Measurements from ENCODE around the gene GCC1.
"Not testable (repeated sequence)": the region's sequence is repeated elsewhere in the genome, so short reads cannot be mapped to it uniquely, and the experiment has no call there.

GCC1 gene

GRCh38 chr7:127578711-127579275 is 6.6 kb downstream of the GCC1 start:
- H3K4me3 ChIP-seq (ENCODE audit: insufficient read depth, low read depth, low read length), result no peak overlapping the region
- 93 to 96% methylated on average over 4 of the region's 4 CpGs for WGBS, 2 experiments
- no peaks in the 10 kb centered on the region for H3K9me3 ChIP-seq (ENCODE audit: control insufficient read depth, low read length)
- H3K36me3 ChIP-seq (ENCODE audit: control insufficient read depth, insufficient read depth, low read length), result peaks cover 22% of the 10 kb centered on the region
- H3K4me1 ChIP-seq (ENCODE audit: control insufficient read depth, insufficient read depth, low read length), result peaks cover under 1% of the 10 kb centered on the region
- no peak overlapping the region for H3K27ac ChIP-seq (ENCODE audit: insufficient read depth, low read depth, low read length, poor library complexity, severe bottlenecking)
- no peaks in the 10 kb centered on the region for H3K27me3 ChIP-seq (ENCODE audit: control insufficient read depth, insufficient read depth, low read length, poor library complexity, severe bottlenecking)

- H3K27ac ChIP-seq (ENCODE audit: insufficient read depth, low read depth, low read length, poor library complexity, severe bottlenecking), result no peak overlapping the region
- no peak overlapping the region for H3K4me3 ChIP-seq (ENCODE audit: insufficient read depth, low read depth, low read length)
- no peaks in the 10 kb centered on the region for H3K27me3 ChIP-seq (ENCODE audit: control insufficient read depth, insufficient read depth, low read length, poor library complexity, severe bottlenecking)
- WGBS, 2 experiments, result 79% methylated on average over 5 of the region's 5 CpGs
- no peaks in the 10 kb centered on the region for H3K9me3 ChIP-seq (ENCODE audit: control insufficient read depth, low read length)
- peaks cover 21% of the 10 kb centered on the region for H3K36me3 ChIP-seq (ENCODE audit: control insufficient read depth, insufficient read depth, low read length)
- H3K4me1 ChIP-seq (ENCODE audit: control insufficient read depth, insufficient read depth, low read length), result no peaks in the 10 kb centered on the region
Measured at GRCh38 chr7:127578036-127578684, 7.2 kb downstream of the GCC1 start.

GRCh38 chr7:127571741-127572505 is 13.5 kb downstream of the GCC1 start:
- no peaks in the 10 kb centered on the region for H3K36me3 ChIP-seq (ENCODE audit: control insufficient read depth, insufficient read depth, low read length)
- no peaks in the 10 kb centered on the region for H3K9me3 ChIP-seq (ENCODE audit: control insufficient read depth, low read length)
- H3K4me1 ChIP-seq (ENCODE audit: control insufficient read depth, insufficient read depth, low read length), result no peaks in the 10 kb centered on the region
- no peak overlapping the region for H3K4me3 ChIP-seq (ENCODE audit: insufficient read depth, low read depth, low read length)
- H3K27me3 ChIP-seq (ENCODE audit: control insufficient read depth, insufficient read depth, low read length, poor library complexity, severe bottlenecking), result no peaks in the 10 kb centered on the region
- no peak overlapping the region for H3K27ac ChIP-seq (ENCODE audit: insufficient read depth, low read depth, low read length, poor library complexity, severe bottlenecking)
- 85 to 96% methylated on average over 3 of the region's 3 CpGs for WGBS, 2 experiments

GRCh38 chr7:127568034-127568433 is 17.4 kb downstream of the GCC1 start:
- H3K36me3 ChIP-seq (ENCODE audit: control insufficient read depth, insufficient read depth, low read length); H3K4me3 ChIP-seq (ENCODE audit: insufficient read depth, low read depth, low read length); H3K4me1 ChIP-seq (ENCODE audit: control insufficient read depth, insufficient read depth, low read length); H3K27me3 ChIP-seq (ENCODE audit: control insufficient read depth, insufficient read depth, low read length, poor library complexity, severe bottlenecking); H3K9me3 ChIP-seq (ENCODE audit: control insufficient read depth, low read length); H3K27ac ChIP-seq (ENCODE audit: insufficient read depth, low read depth, low read length, poor library complexity, severe bottlenecking): not testable (repeated sequence)
- WGBS, 2 experiments, result no CpG with 5 or more reads among the region's 3 CpGs

GRCh38 chr7:127566242-127566641 is 19.2 kb downstream of the GCC1 start:
- Histone ChIP-seq H3K27me3 (ENCODE audit: control insufficient read depth, insufficient read depth, low read length, poor library complexity, severe bottlenecking) (no peaks in the 10 kb centered on the region), H3K27ac (ENCODE audit: insufficient read depth, low read depth, low read length, poor library complexity, severe bottlenecking) (no peak overlapping the region), H3K4me3 (ENCODE audit: insufficient read depth, low read depth, low read length) (no peak overlapping the region), H3K4me1 (ENCODE audit: control insufficient read depth, insufficient read depth, low read length) (no peaks in the 10 kb centered on the region), H3K36me3 (ENCODE audit: control insufficient read depth, insufficient read depth, low read length) (no peaks in the 10 kb centered on the region), H3K9me3 (ENCODE audit: control insufficient read depth, low read length) (no peaks in the 10 kb centered on the region)
- WGBS, 2 experiments, result 88% methylated on average over 2 to 3 of the region's 3 CpGs

- Histone ChIP-seq H3K27ac (ENCODE audit: insufficient read depth, low read depth, low read length, poor library complexity, severe bottlenecking) (no peak overlapping the region), H3K4me1 (ENCODE audit: control insufficient read depth, insufficient read depth, low read length) (no peaks in the 10 kb centered on the region)
- WGBS, 2 experiments, result 80 to 91% methylated on average over 2 of the region's 2 CpGs
Measured at GRCh38 chr7:127557803-127558202, 27.6 kb downstream of the GCC1 start.

GRCh38 chr7:127556404-127556803 is 29.0 kb downstream of the GCC1 start:
- 95 to 100% methylated on average over 1 to 2 of the region's 2 CpGs for WGBS, 2 experiments
- Histone ChIP-seq H3K27ac (ENCODE audit: insufficient read depth, low read depth, low read length, poor library complexity, severe bottlenecking) (no peak overlapping the region), H3K4me1 (ENCODE audit: control insufficient read depth, insufficient read depth, low read length) (no peaks in the 10 kb centered on the region), H3K36me3 (ENCODE audit: control insufficient read depth, insufficient read depth, low read length) (no peaks in the 10 kb centered on the region), H3K27me3 (ENCODE audit: control insufficient read depth, insufficient read depth, low read length, poor library complexity, severe bottlenecking) (no peaks in the 10 kb centered on the region), H3K9me3 (ENCODE audit: control insufficient read depth, low read length) (no peaks in the 10 kb centered on the region), H3K4me3 (ENCODE audit: insufficient read depth, low read depth, low read length) (no peak overlapping the region)

More at GRCh38 chr7:127557803-127558202, 27.6 kb downstream of the GCC1 start:
- no peaks in the 10 kb centered on the region for H3K9me3 ChIP-seq (ENCODE audit: control insufficient read depth, low read length)
- H3K27me3 ChIP-seq (ENCODE audit: control insufficient read depth, insufficient read depth, low read length, poor library complexity, severe bottlenecking), result no peaks in the 10 kb centered on the region
- no peaks in the 10 kb centered on the region for H3K36me3 ChIP-seq (ENCODE audit: control insufficient read depth, insufficient read depth, low read length)
- H3K4me3 ChIP-seq (ENCODE audit: insufficient read depth, low read depth, low read length), result no peak overlapping the region

GRCh38 chr7:127551941-127552340 is 33.5 kb downstream of the GCC1 start:
- no peak overlapping the region for H3K27ac ChIP-seq (ENCODE audit: insufficient read depth, low read depth, low read length, poor library complexity, severe bottlenecking)
- no peak overlapping the region for H3K4me3 ChIP-seq (ENCODE audit: insufficient read depth, low read depth, low read length)
- no peaks in the 10 kb centered on the region for H3K4me1 ChIP-seq (ENCODE audit: control insufficient read depth, insufficient read depth, low read length)
- 89% methylated on average over 4 of the region's 4 CpGs for WGBS, 2 experiments
- H3K27me3 ChIP-seq (ENCODE audit: control insufficient read depth, insufficient read depth, low read length, poor library complexity, severe bottlenecking), result no peaks in the 10 kb centered on the region
- H3K9me3 ChIP-seq (ENCODE audit: control insufficient read depth, low read length), result no peaks in the 10 kb centered on the region
- H3K36me3 ChIP-seq (ENCODE audit: control insufficient read depth, insufficient read depth, low read length), result no peaks in the 10 kb centered on the region

- Histone ChIP-seq H3K4me1 (ENCODE audit: control insufficient read depth, insufficient read depth, low read length) (no peaks in the 10 kb centered on the region), H3K27ac (ENCODE audit: insufficient read depth, low read depth, low read length, poor library complexity, severe bottlenecking) (no peak overlapping the region), H3K9me3 (ENCODE audit: control insufficient read depth, low read length) (no peaks in the 10 kb centered on the region), H3K27me3 (ENCODE audit: control insufficient read depth, insufficient read depth, low read length, poor library complexity, severe bottlenecking) (no peaks in the 10 kb centered on the region), H3K36me3 (ENCODE audit: control insufficient read depth, insufficient read depth, low read length) (no peaks in the 10 kb centered on the region), H3K4me3 (ENCODE audit: insufficient read depth, low read depth, low read length) (no peak overlapping the region)
- 29 to 75% methylated on average over 1 of the region's 1 CpG for WGBS, 2 experiments
Measured at GRCh38 chr7:127550247-127550646, 35.1 kb downstream of the GCC1 start.

GRCh38 chr7:127546313-127546712 is 39.1 kb downstream of the GCC1 start:
- Histone ChIP-seq H3K27ac (ENCODE audit: insufficient read depth, low read depth, low read length, poor library complexity, severe bottlenecking) (no peak overlapping the region), H3K4me1 (ENCODE audit: control insufficient read depth, insufficient read depth, low read length) (no peaks in the 10 kb centered on the region), H3K9me3 (ENCODE audit: control insufficient read depth, low read length) (no peaks in the 10 kb centered on the region), H3K36me3 (ENCODE audit: control insufficient read depth, insufficient read depth, low read length) (no peaks in the 10 kb centered on the region), H3K4me3 (ENCODE audit: insufficient read depth, low read depth, low read length) (no peak overlapping the region), H3K27me3 (ENCODE audit: control insufficient read depth, insufficient read depth, low read length, poor library complexity, severe bottlenecking) (no peaks in the 10 kb centered on the region)
- WGBS, 2 experiments, result 82 to 88% methylated on average over 1 of the region's 1 CpG

Measured in ectodermal cell (in vitro differentiated cells).